AG04450 (cell line): ENCODE data around the gene ST14. TPM values are rescaled to one million over a fixed set of nuclear protein-coding genes. Genes with fewer than 3 reads are reported as not detected.

Experiments used
- CTCF ChIA-PET: fragments of 300-600, 350-600 bp; formaldehyde crosslinking; extraction: SDS; loops from one replicate; lab custom pipeline; 2022; ENCODE audit warnings: antibody characterized with exemption, inconsistent platforms; lab: Charles Lee
- POLR2A ChIA-PET: fragments of 350-600 bp; formaldehyde crosslinking; extraction: SDS; loops from one replicate; lab custom pipeline; 2021; ENCODE audit warnings: antibody characterized with exemption, inconsistent platforms; lab: Yijun Ruan, JAX
- DNase-seq: peaks from one replicate; pipeline ENCODE4 v3.0.0-alpha.2; 2011; ENCODE audit warnings: low read depth, low spot score
- H3K27ac ChIP-seq: one replicate; pipeline ENCODE4 v1.5.1; 2012; ENCODE audit warnings: low read depth, low read length, control low read depth
- H3K27me3 ChIP-seq: one replicate; pipeline ENCODE4 v1.6.0; 2012; ENCODE audit warnings: low read length; ENCODE audit not compliant: control insufficient read depth, insufficient read depth
- H3K4me3 ChIP-seq: 2 replicates; pipeline ENCODE4 v1.5.1; 2011; ENCODE audit warnings: mild to moderate bottlenecking, low read depth, low read length, control low read depth
- H3K9me3 ChIP-seq: 2 replicates; pipeline ENCODE4 v1.5.1; 2012; ENCODE audit warnings: low read length; ENCODE audit not compliant: control insufficient read depth, insufficient read depth
- polyA plus RNA-seq: library from polyadenylated mRNA; depleted of rRNA; stranded (reverse); fragments of >200 nt; gene quantifications from 2 replicates; pipeline ENCODE4 v1.2.3, GENCODE V29; 2011
- TF ChIP-seq, protein P1 (sequence below): IDR thresholded peaks from 2 replicates; pipeline ENCODE4 v1.5.1; 2011; ENCODE audit warnings: low read depth, low read length, control low read depth, inconsistent platforms

ST14 gene
- polyA plus RNA-seq, 1 experiment, result not detected

GRCh38 chr11:130211781-130212401 is 52.3 kb downstream of the ST14 start:
- TF ChIP-seq, protein P1, sequence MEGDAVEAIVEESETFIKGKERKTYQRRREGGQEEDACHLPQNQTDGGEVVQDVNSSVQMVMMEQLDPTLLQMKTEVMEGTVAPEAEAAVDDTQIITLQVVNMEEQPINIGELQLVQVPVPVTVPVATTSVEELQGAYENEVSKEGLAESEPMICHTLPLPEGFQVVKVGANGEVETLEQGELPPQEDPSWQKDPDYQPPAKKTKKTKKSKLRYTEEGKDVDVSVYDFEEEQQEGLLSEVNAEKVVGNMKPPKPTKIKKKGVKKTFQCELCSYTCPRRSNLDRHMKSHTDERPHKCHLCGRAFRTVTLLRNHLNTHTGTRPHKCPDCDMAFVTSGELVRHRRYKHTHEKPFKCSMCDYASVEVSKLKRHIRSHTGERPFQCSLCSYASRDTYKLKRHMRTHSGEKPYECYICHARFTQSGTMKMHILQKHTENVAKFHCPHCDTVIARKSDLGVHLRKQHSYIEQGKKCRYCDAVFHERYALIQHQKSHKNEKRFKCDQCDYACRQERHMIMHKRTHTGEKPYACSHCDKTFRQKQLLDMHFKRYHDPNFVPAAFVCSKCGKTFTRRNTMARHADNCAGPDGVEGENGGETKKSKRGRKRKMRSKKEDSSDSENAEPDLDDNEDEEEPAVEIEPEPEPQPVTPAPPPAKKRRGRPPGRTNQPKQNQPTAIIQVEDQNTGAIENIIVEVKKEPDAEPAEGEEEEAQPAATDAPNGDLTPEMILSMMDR, result no peak
- DNase-seq, result no peak
- ChIA-PET CTCF (interaction anchor here (0.8 to 1.9 kb wide), 10 partner anchors 11 to 682 kb away, joined by 3 to 39 read pairs (median 6); no protein-coding TSS in a partner anchor), POLR2A (interaction anchor here (1.5 kb wide), 1 partner anchor 178 kb away, joined by 3 read pairs; no protein-coding TSS in a partner anchor)
- Histone ChIP-seq H3K4me3 (no peak overlapping the region), H3K27me3 (peaks cover 53% of the 10 kb centered on the region), H3K9me3 (peaks cover 3% of the 10 kb centered on the region; the same call in 1 of the 2 replicates), H3K27ac (no peak overlapping the region)

- no peak for DNase-seq
- Histone ChIP-seq H3K27ac (no peak overlapping the region), H3K27me3 (peaks cover 56% of the 10 kb centered on the region), H3K4me3 (no peak overlapping the region), H3K9me3 (peaks cover 3% of the 10 kb centered on the region; the same call in 1 of the 2 replicates)
- ChIA-PET POLR2A (interaction anchor here (0.9 to 1.5 kb wide), 2 partner anchors 177 to 218 kb away, joined by 3 read pairs; no protein-coding TSS in a partner anchor), CTCF (interaction anchor here (0.6 to 1.9 kb wide), 30 partner anchors 10 to 704 kb away, joined by 3 to 39 read pairs (median 4); partner anchors contain the start of gene SNX19)
- TF ChIP-seq, protein P1, result no peak
Measured at GRCh38 chr11:130212431-130212961, 52.9 kb downstream of the ST14 start.

DNA sequence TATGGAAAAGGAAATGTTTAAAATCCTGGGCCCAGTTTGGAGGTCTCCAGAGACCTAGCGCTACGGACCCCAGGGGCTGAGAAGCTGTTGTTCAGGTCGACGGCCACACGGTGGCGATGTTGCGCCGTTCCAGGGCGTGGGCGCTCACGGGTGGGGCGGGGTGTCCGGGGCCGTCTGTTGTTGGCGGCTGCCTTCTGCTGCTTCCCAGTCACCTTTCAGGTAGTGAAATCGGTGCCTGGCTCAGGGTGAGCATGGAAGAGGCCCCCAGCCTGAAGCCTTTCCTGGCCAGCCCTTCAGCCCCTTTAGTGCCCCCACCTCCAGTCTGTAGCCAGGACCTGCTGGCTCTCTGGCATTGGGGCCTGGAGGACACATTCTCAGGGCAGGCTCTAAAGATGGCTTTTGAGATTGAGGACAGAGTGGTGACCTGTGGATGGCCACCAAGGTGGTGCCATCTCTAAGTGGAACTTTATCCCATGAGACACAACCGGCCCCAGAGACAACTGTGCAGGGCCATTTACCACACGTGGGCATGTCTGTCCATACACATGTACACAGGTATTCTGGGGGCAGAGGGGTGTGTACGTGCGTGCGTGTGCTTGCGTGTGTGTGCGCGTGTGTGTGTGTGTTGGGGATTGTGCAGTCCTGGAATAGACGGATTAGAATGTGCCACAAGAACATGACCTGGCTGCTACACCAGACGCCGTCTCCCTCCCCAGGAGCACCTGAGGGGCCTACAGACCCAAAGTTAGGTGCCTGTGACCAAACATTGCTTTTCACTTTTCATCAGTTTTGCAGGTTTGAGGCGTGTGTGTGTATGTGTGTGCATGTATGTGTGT is 53.8 kb downstream of the ST14 start:
- ChIA-PET CTCF (interaction anchor here (0.6 to 1.9 kb wide), 29 partner anchors 9 to 703 kb away, joined by 3 to 39 read pairs (median 4); partner anchors contain the start of gene SNX19), POLR2A (interaction anchor here (0.6 to 1.5 kb wide), 3 partner anchors 166 to 217 kb away, joined by 3 to 5 read pairs (median 3); no protein-coding TSS in a partner anchor)
- TF ChIP-seq, protein P1, result peak; percentile 88
- H3K4me3 ChIP-seq, result no peak overlapping the region
- no peak overlapping the region for H3K27ac ChIP-seq
- no peak for DNase-seq
- peaks cover 3% of the 10 kb centered on the region; the same call in 1 of the 2 replicates for H3K9me3 ChIP-seq
- peaks cover 53% of the 10 kb centered on the region for H3K27me3 ChIP-seq

- ChIA-PET POLR2A (no interaction called here), CTCF (interaction anchor here (1.3 kb wide), 1 partner anchor 15 kb away, joined by 3 read pairs; no protein-coding TSS in a partner anchor)
- H3K27ac ChIP-seq, result no peak overlapping the region
- TF ChIP-seq, protein P1, result no peak
- H3K4me3 ChIP-seq, result no peak overlapping the region
- peaks cover 49% of the 10 kb centered on the region for H3K27me3 ChIP-seq
- no peak for DNase-seq
- H3K9me3 ChIP-seq, result peaks cover 3% of the 10 kb centered on the region; the same call in 1 of the 2 replicates
Measured at GRCh38 chr11:130213979-130214281, 54.3 kb downstream of the ST14 start.
